Activated naive CD8-positive, alpha-beta T cell (primary cell): Measurements from ENCODE around the gene VAV3.

Experiments
- H3K27ac Mint-ChIP-seq: one replicate; pipeline ENCODE4 v1.8.0; 2021; ENCODE audit warnings: mixed read lengths
- H3K27me3 Mint-ChIP-seq: one replicate; pipeline ENCODE4 v1.8.0; 2021; ENCODE audit warnings: mixed read lengths
- H3K36me3 Mint-ChIP-seq: one replicate; pipeline ENCODE4 v1.8.0; 2021; ENCODE audit warnings: mixed read lengths
- H3K4me1 Mint-ChIP-seq: one replicate; pipeline ENCODE4 v1.8.0; 2021; ENCODE audit warnings: low read depth, mixed read lengths
- H3K4me3 Mint-ChIP-seq: one replicate; pipeline ENCODE4 v1.8.0; 2021; ENCODE audit warnings: mild to moderate bottlenecking, mixed read lengths
- H3K9me3 Mint-ChIP-seq: one replicate; pipeline ENCODE4 v1.8.0; 2021; ENCODE audit warnings: low read depth, mixed read lengths

VAV3 gene

DNA sequence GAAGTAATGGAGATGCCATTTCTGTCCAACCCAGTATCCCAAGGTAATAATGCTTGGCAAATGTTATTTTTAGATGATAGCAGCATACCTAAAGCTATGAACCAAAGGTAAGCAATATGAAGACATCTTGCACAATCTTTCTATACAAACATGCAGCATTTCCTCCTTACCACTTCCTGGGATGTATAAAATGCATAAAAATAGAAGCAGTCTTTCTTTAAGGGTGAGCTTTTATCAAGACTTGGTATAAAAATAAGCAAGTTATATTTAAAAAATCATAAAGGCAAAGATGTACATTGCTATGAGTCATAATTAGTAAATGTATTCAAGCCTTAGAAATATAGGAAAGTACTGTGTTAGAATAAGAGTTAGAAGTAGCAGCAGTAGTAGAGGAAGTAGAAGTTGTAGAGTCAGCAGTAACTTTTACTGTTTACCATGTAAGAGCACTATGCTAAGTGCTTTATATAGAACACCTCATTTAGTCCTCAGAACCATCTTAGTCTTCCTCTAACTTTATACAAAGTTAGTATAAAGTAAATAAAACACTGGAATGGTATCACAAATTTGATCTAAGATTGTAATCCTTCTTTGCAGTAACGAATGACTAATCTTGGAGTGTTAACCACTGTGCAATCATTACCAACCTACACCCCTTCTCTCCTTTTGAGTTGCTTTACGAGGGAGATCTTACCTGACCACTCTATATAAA lies 371.3 kb downstream of the VAV3 start:
- Mint-ChIP-seq H3K4me1 (peaks cover 3% of the 10 kb centered on the region), H3K27ac (no peak overlapping the region), H3K27me3 (no peaks in the 10 kb centered on the region), H3K4me3 (no peak overlapping the region), H3K36me3 (peaks cover 11% of the 10 kb centered on the region), H3K9me3 (no peaks in the 10 kb centered on the region)

DNA sequence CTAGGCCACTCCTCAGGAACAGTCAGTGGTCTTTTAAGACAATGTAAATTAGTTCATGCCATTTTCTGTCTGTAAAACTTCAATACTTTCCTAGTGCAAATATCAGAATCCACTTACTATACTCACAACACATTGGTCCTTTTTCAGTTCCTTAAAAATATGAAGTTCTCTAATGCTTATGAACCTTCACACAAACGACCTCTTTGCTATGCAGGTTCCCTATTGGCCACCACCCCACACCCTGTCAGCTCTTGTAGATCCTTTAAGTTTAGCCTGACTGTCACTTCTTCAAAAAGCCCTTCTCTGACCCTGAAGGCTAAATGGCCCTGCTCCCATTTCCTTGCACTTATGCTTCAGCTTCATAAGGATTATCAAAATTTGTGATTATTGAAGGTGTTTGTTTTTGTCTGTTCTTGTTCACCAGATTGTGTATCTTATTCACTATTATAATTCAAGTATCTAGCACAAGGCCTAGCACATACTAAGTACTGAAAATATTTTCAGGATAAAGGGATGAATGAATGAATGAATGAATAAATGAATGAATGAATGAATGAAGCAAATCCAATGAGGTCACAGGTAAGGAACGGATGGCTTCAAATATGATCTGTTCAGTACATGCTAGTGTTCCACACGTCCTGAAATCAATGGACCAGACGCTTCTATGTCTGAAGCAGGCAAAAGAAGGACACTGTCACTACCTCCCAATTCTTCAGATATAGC lies 373.9 kb downstream of the VAV3 start:
- no peak overlapping the region for H3K27ac Mint-ChIP-seq
- no peak overlapping the region for H3K4me3 Mint-ChIP-seq
- no peaks in the 10 kb centered on the region for H3K9me3 Mint-ChIP-seq
- H3K36me3 Mint-ChIP-seq: peaks cover 15% of the 10 kb centered on the region
- H3K27me3 Mint-ChIP-seq: no peaks in the 10 kb centered on the region
- H3K4me1 Mint-ChIP-seq: peaks cover 3% of the 10 kb centered on the region

DNA sequence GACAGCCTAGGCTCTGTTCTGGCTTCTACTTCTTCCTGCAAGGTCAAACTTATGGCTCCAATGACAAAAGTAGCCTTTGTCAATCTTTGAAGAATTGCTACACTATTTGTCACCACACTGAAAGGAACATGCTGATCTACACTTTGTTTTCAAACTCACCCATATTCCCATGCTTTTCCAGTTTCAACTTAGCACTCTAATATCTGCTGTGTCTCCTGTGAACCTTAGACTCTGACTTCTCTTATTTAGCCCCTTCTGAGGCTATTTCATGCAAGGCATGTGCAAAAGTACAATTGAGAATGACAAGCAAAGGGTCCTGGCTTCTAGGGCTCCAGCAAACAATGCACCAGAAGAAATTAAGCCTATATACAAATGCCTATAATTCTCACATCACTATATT lies 374.9 kb downstream of the VAV3 start:
- peaks cover 3% of the 10 kb centered on the region for H3K4me1 Mint-ChIP-seq
- H3K4me3 Mint-ChIP-seq: no peak overlapping the region
- no peak overlapping the region for H3K27ac Mint-ChIP-seq
- H3K9me3 Mint-ChIP-seq: no peaks in the 10 kb centered on the region
- H3K27me3 Mint-ChIP-seq: no peaks in the 10 kb centered on the region
- H3K36me3 Mint-ChIP-seq: peaks cover 18% of the 10 kb centered on the region

DNA sequence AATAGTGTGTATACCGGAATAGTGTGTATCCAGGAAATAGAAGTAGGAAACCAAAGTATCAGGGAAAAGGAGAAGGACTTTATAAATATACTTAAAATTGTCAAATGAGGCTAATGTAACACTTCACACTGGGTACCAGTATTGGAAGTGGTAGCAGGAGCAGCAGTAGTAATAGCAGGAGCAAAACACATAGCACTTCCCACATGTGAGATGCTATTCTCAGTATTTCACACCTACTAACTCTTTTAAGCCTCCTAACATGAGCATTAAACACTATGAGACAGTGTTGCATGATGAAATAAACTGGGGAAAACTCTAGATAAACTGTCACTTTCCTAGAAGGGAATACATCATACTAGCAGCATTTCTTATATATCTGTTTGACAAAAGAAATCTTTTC lies 376.7 kb downstream of the VAV3 start:
- Mint-ChIP-seq H3K4me3 (no peak overlapping the region), H3K36me3 (peaks cover 15% of the 10 kb centered on the region), H3K27ac (no peak overlapping the region), H3K27me3 (no peaks in the 10 kb centered on the region), H3K9me3 (no peaks in the 10 kb centered on the region), H3K4me1 (no peaks in the 10 kb centered on the region)

DNA sequence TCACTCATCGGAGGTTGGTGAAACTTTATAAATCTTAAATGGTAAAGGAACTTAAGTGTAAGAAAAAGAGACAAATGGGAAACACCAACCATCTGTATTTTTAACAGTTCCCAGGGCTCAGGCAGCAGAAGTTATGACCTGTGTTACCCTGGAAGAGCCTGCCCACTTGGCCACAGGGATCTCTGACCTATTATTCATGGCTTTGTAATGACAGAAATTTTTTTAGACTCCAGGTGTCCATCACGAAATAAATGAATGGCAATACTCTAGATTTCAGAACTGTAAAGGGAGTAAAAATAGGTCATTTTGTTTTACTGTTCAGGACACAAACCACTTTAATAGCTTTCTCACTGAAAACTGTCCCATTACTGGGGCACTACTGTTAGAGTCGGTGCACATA lies 389.8 kb downstream of the VAV3 start:
- Mint-ChIP-seq H3K9me3 (no peaks in the 10 kb centered on the region), H3K36me3 (peaks cover 7% of the 10 kb centered on the region), H3K4me3 (no peak overlapping the region), H3K4me1 (no peaks in the 10 kb centered on the region), H3K27me3 (no peaks in the 10 kb centered on the region), H3K27ac (no peak overlapping the region)

DNA sequence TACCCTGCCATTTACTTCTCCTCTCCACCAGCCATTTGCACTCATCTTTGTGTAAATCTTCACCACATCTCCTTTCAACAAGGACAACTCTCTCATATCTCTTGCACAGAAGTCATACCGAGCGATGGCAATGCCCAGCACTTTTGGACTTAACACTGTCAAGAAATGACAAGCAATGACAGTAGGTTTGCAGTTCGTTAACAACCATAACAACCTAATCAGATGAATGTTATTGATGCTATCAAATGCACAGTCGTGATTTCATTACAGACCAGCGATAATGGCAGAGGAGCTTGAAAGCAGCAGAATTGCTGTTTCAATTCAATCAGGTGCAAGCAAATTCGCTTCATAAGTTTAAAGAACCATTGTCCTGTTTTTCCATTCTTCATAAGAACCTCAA lies 390.9 kb downstream of the VAV3 start:
- H3K36me3 Mint-ChIP-seq: peaks cover 5% of the 10 kb centered on the region
- no peaks in the 10 kb centered on the region for H3K4me1 Mint-ChIP-seq
- H3K4me3 Mint-ChIP-seq: no peak overlapping the region
- H3K27ac Mint-ChIP-seq: no peak overlapping the region
- no peaks in the 10 kb centered on the region for H3K27me3 Mint-ChIP-seq
- H3K9me3 Mint-ChIP-seq: no peaks in the 10 kb centered on the region

DNA sequence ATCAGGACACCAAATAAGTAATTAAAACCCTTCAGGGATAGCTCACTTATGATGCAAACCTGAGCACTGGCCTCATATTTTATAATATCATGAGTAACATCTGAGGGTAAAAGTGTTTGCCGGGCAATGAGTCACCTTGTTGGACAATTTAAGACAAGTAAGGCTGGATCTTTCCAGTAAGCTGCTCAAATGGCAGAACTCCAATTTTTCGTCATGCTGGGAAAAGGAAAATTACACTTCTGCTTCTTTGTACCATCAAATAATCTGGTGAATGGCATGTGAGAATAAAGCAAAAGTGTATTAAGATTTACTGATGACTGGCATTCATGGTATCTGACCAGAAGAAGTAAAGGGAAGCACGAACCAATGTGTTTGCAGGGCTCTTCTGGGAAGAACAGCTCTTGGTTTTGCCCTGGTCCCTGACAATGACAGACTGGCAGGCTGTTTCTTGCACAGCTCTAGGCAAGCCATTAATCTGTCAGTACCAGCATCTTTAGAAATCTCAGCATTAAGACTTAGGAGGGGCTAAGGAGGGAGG lies 392.2 kb downstream of the VAV3 start:
- Mint-ChIP-seq H3K27me3 (no peaks in the 10 kb centered on the region), H3K27ac (no peak overlapping the region), H3K4me3 (no peak overlapping the region), H3K4me1 (no peaks in the 10 kb centered on the region), H3K36me3 (peaks cover 5% of the 10 kb centered on the region), H3K9me3 (no peaks in the 10 kb centered on the region)

DNA sequence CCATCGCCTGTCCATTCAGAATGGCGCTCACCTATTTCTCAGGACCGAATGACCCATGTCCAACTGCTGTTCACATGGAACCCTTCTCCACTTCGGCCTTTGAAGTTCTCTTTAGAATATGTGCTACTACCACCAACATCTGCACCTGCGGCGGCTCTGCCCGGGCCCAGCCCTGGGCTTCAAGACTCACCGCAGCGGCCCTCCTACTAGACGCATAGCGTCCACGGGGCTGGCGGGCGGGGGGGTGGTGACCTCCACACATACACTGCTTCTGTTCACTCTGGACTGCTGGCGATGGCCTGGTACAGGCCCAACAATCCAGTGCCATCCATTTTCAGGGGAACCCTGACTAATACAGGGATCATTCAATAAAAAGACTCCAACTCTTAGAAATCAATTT lies 394.2 kb downstream of the VAV3 start:
- no peak overlapping the region for H3K27ac Mint-ChIP-seq
- no peaks in the 10 kb centered on the region for H3K27me3 Mint-ChIP-seq
- no peaks in the 10 kb centered on the region for H3K4me1 Mint-ChIP-seq
- H3K36me3 Mint-ChIP-seq: peaks cover 5% of the 10 kb centered on the region
- H3K4me3 Mint-ChIP-seq: no peak overlapping the region
- no peaks in the 10 kb centered on the region for H3K9me3 Mint-ChIP-seq

DNA sequence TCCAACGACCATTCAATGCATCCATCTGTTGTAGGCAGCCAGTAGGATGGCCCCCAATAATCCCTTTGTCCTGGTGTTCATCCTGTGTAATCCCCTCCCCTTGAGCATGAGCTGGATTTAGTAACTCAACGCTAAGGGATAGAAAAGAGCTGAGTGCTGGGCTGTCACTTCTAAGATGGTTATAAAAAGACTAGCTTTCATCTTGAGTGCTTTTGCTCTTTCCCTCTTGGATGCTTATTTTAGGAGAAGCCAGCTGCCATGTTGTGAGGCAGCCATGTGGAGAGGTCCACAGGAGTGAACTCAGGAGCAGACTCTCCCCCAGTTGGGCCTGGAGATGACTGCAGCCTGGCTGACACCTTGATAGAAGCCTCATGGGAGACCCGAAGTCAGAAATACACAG lies 401.5 kb downstream of the VAV3 start:
- no peak overlapping the region for H3K27ac Mint-ChIP-seq
- H3K27me3 Mint-ChIP-seq: no peaks in the 10 kb centered on the region
- H3K36me3 Mint-ChIP-seq: no peaks in the 10 kb centered on the region
- H3K4me1 Mint-ChIP-seq: no peaks in the 10 kb centered on the region
- no peak overlapping the region for H3K4me3 Mint-ChIP-seq
- no peaks in the 10 kb centered on the region for H3K9me3 Mint-ChIP-seq

DNA sequence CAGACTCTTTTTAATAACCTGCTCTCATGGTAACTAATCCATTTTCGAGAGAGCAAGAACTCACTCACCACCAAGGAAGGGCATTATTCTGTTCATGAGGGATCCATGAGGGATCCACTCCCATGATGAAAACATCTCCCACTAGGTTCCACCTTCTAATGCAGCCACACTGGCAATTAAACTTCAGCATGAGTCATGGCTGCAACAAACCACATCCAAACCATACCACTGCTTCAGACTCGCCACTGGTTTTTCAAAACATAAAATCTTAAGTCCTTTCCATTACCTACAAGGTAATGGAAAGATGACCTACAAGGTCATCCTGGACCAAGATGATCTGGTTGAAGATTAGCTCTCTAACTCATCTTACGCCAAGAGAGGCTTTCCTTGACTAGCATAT lies 405.1 kb downstream of the VAV3 start:
- Mint-ChIP-seq H3K4me3 (no peak overlapping the region), H3K27ac (no peak overlapping the region)

DNA sequence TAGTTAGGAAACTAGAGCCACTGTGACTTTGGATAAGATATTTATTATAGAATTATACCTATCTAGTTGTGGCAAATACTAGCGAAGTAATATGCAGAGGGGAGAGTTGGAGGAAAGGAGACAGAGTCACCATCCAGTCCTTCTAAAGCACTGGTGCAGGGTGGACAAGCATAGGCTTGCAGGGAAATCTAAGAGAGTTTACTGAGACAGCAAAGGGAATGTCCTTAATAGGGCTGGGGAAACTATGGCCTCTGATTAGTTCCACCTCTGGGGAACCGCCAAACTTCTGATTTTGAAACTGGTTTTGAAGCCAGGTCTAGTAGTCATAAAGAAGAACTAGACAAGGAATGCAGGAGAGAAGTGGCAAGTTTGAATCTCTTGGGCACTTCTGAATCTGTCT lies 407.9 kb downstream of the VAV3 start:
- H3K27ac Mint-ChIP-seq: no peak overlapping the region
- no peaks in the 10 kb centered on the region for H3K36me3 Mint-ChIP-seq
- H3K27me3 Mint-ChIP-seq: no peaks in the 10 kb centered on the region
- no peaks in the 10 kb centered on the region for H3K9me3 Mint-ChIP-seq
- no peak overlapping the region for H3K4me3 Mint-ChIP-seq
- H3K4me1 Mint-ChIP-seq: no peaks in the 10 kb centered on the region

More for the DNA sequence above, 405.1 kb downstream of the VAV3 start:
- no peaks in the 10 kb centered on the region for H3K4me1 Mint-ChIP-seq
- no peaks in the 10 kb centered on the region for H3K36me3 Mint-ChIP-seq
- no peaks in the 10 kb centered on the region for H3K27me3 Mint-ChIP-seq
- H3K9me3 Mint-ChIP-seq: no peaks in the 10 kb centered on the region

DNA sequence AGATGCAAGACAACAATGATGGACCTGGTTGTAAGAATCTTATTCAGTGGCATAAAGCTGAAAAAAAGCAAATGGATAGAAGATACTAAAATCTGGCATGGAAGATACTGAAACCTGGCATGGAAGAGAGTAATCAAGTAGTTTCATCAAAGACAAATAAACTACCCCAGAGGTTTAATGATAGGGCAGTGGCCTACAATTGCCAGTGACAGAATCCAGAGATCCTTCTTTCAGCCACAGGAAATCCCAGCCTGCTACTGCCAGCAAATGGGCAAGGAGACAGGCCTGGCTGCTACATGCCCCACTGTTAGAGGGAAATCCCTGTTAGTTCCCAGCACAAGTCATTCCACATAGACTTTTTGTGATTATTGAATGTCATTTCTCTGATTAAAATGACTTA lies 409.4 kb downstream of the VAV3 start:
- H3K4me3 Mint-ChIP-seq: no peak overlapping the region

DNA sequence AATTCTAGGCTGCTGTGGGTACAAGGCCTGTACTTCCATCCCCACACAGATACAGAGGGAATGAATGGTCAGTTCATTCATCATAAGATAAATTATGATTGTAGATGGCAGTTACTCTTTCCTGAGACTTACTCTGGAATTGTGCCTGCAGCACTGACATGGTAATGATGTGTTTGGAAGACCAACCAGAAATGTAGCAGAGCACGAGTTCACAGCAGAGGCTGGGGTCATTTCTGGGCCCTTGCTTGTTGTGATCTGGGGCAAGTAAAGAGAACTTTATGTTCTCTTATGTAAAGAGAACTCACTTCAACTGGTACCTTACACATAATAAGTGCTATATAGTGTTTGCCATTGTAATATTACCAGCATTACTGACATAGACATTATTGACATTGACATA lies 412.2 kb downstream of the VAV3 start:
- Mint-ChIP-seq H3K36me3 (no peaks in the 10 kb centered on the region), H3K27me3 (no peaks in the 10 kb centered on the region), H3K9me3 (no peaks in the 10 kb centered on the region), H3K4me1 (no peaks in the 10 kb centered on the region), H3K27ac (no peak overlapping the region), H3K4me3 (no peak overlapping the region)

More for the DNA sequence above, 409.4 kb downstream of the VAV3 start:
- H3K27me3 Mint-ChIP-seq: no peaks in the 10 kb centered on the region
- no peak overlapping the region for H3K27ac Mint-ChIP-seq
- no peaks in the 10 kb centered on the region for H3K4me1 Mint-ChIP-seq
- H3K36me3 Mint-ChIP-seq: no peaks in the 10 kb centered on the region
- no peaks in the 10 kb centered on the region for H3K9me3 Mint-ChIP-seq

DNA sequence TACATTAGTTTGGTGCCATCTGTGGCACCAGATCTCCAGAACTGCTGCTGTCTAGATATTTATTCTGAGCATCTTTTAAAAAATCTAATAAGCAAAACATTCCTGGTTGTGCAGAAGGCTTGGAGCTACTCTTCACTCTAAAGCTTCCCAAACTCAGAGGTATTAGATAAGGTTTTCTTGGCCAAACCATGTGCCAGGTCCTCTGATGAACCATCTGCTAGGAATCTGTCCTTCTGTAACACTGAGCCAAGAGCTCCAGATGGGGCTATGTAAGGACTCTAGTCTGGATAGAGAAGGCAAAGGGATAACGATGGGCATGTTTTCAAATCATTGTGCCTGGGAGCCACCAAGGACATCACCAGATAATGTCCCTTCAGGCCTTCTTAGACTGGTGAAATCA lies 413.5 kb downstream of the VAV3 start:
- H3K27me3 Mint-ChIP-seq: no peaks in the 10 kb centered on the region
- H3K4me1 Mint-ChIP-seq: no peaks in the 10 kb centered on the region
- no peaks in the 10 kb centered on the region for H3K36me3 Mint-ChIP-seq
- H3K9me3 Mint-ChIP-seq: no peaks in the 10 kb centered on the region
- H3K27ac Mint-ChIP-seq: no peak overlapping the region
- no peak overlapping the region for H3K4me3 Mint-ChIP-seq

DNA sequence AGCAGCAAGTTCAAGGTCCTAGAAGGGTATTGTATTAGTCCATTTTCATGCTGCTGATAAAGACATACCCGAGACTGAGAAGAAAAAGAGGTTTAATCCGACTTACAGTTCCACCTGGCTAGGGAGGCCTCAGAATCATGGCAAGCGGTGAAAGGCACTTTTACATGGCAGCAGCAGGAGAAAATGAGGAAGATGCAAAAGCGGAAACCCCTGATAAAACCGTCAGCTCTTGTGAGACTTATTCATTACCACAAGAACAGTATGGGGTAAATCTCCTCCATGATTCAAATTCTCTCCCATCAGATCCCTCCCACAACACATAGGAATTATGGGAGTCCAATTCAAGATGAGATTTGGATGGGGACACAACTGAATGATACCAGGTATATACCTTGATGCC lies 414.6 kb downstream of the VAV3 start:
- Mint-ChIP-seq H3K27ac (no peak overlapping the region), H3K36me3 (no peaks in the 10 kb centered on the region), H3K4me1 (no peaks in the 10 kb centered on the region), H3K4me3 (no peak overlapping the region), H3K27me3 (no peaks in the 10 kb centered on the region), H3K9me3 (no peaks in the 10 kb centered on the region)
